Smooth muscle cell (in vitro differentiated cells): Measurements from ENCODE around the gene PTPRS. TPM values are rescaled to one million over a fixed set of nuclear protein-coding genes. Genes with fewer than 3 reads are reported as not detected.

ENCODE experiments used
- DNase-seq: peaks from one replicate; lab custom pipeline; 2025; ENCODE audit not compliant: unreplicated experiment; lab: John Stamatoyannopoulos, UW
- H2AFZ ChIP-seq: fragments of 200-600 bp; sonication (generic); 2 replicates; pipeline ENCODE4 v1.6.0; 2016; ENCODE audit warnings: antibody characterized with exemption, low read depth, mild to moderate bottlenecking
- H3F3A ChIP-seq: fragments of 200-600 bp; sonication (generic); 2 replicates; pipeline ENCODE4 v1.6.0; 2017; ENCODE audit warnings: antibody characterized with exemption, low read depth
- H3K27ac ChIP-seq: fragments of 200-600 bp; sonication (generic); 2 replicates; pipeline ENCODE4 v1.5.1; 2016; ENCODE audit warnings: low read depth, mild to moderate bottlenecking
- H3K27me3 ChIP-seq: fragments of 200-600 bp; sonication (generic); 2 replicates; pipeline ENCODE4 v1.6.1; 2016; ENCODE audit warnings: low read depth, mild to moderate bottlenecking
- H3K36me3 ChIP-seq: fragments of 200-600 bp; sonication (generic); 2 replicates; pipeline ENCODE4 v1.5.1; 2016; ENCODE audit warnings: low read depth
- H3K4me1 ChIP-seq: fragments of 200-600 bp; sonication (generic); 2 replicates; pipeline ENCODE4 v1.5.1; 2016; ENCODE audit warnings: low read depth
- H3K4me2 ChIP-seq: fragments of 200-600 bp; sonication (generic); 2 replicates; pipeline ENCODE4 v1.6.0; 2016; ENCODE audit warnings: mild to moderate bottlenecking
- H3K4me3 ChIP-seq: fragments of 200-600 bp; sonication (generic); 2 replicates; pipeline ENCODE4 v1.5.1; 2016; ENCODE audit warnings: mild to moderate bottlenecking
- H3K79me2 ChIP-seq: fragments of 200-600 bp; sonication (generic); 2 replicates; pipeline ENCODE4 v1.6.0; 2016; ENCODE audit warnings: low read depth, mild to moderate bottlenecking
- H3K9ac ChIP-seq: fragments of 200-600 bp; sonication (generic); 2 replicates; pipeline ENCODE4 v1.6.0; 2016; ENCODE audit warnings: low read depth
- H3K9me3 ChIP-seq: fragments of 200-600 bp; sonication (generic); replicated peaks from 2 replicates; pipeline ENCODE4 v1.5.1; 2016; ENCODE audit warnings: low read depth
- H4K20me1 ChIP-seq: fragments of 200-600 bp; sonication (generic); 2 replicates; pipeline ENCODE4 v1.6.0; 2016; ENCODE audit warnings: low read depth
- WGBS: methylation state at CpG from one replicate; pipeline ENCODE4 v1.1.7; 2016; ENCODE audit warnings: low lambda C conversion rate; 5-methylcytosine and 5-hydroxymethylcytosine counted together
- polyA plus RNA-seq: library from polyadenylated mRNA; unstranded; fragments of >200 nt; fragmentation: Nextera tagmentation; extraction: Ambion mirVana; gene quantifications from 2 replicates; pipeline ENCODE4 v1.2.1, GENCODE V29; 2016
- total RNA-seq: library from RNA; depleted of rRNA; stranded (reverse); fragments of >200 nt; gene quantifications from 2 replicates; pipeline ENCODE4 v1.2.3, GENCODE V29; 2014
- TF ChIP-seq, protein P1 (sequence below): fragments of 200-600 bp; sonication (generic); IDR thresholded peaks from 2 replicates; pipeline ENCODE4 v1.5.1; 2017; ENCODE audit warnings: borderline replicate concordance, mild to moderate bottlenecking, antibody characterized with exemption; ENCODE audit not compliant: insufficient read depth, poor library complexity, severe bottlenecking

The PTPRS gene
- total and polyA plus RNA-seq, 2 experiments from 2014 or later: 30.2 to 71.6 TPM

DNA sequence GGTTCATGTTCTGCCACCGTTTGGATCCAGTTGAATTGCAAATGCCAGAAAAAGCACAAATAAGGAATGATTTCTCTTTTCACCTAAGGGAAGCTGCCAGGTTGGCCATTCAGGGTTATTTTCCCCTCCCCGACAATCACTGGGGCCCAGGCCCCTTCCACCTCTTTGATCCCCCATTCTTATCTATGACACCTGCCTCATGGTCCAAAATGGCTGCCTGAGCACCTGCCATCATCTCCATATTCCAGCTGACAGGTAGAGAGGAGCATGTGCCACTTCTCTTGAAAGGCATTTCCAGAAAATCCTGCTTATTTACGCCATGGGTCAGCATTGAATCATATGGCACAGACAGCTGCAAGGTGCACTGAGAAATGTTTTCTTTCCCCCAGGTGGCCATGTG lies 15.7 kb downstream of the PTPRS start:
- H3K79me2 ChIP-seq: no peaks in the 10 kb centered on the region
- H4K20me1 ChIP-seq: peaks cover 33% of the 10 kb centered on the region
- no peak overlapping the region for H3K4me2 ChIP-seq
- H2AFZ ChIP-seq: no peak overlapping the region
- H3K4me1 ChIP-seq: no peaks in the 10 kb centered on the region
- no peaks in the 10 kb centered on the region for H3K27me3 ChIP-seq
- no peaks in the 10 kb centered on the region for H3K9me3 ChIP-seq
- WGBS: 98% methylated on average over 3 of the region's 3 CpGs
- TF ChIP-seq, protein P1, sequence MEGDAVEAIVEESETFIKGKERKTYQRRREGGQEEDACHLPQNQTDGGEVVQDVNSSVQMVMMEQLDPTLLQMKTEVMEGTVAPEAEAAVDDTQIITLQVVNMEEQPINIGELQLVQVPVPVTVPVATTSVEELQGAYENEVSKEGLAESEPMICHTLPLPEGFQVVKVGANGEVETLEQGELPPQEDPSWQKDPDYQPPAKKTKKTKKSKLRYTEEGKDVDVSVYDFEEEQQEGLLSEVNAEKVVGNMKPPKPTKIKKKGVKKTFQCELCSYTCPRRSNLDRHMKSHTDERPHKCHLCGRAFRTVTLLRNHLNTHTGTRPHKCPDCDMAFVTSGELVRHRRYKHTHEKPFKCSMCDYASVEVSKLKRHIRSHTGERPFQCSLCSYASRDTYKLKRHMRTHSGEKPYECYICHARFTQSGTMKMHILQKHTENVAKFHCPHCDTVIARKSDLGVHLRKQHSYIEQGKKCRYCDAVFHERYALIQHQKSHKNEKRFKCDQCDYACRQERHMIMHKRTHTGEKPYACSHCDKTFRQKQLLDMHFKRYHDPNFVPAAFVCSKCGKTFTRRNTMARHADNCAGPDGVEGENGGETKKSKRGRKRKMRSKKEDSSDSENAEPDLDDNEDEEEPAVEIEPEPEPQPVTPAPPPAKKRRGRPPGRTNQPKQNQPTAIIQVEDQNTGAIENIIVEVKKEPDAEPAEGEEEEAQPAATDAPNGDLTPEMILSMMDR: no peak
- no peak overlapping the region for H3K9ac ChIP-seq
- no peaks in the 10 kb centered on the region for H3K36me3 ChIP-seq
- H3K4me3 ChIP-seq: no peak overlapping the region
- H3F3A ChIP-seq: no peaks in the 10 kb centered on the region
- H3K27ac ChIP-seq: no peak overlapping the region
- no peak for DNase-seq

DNA sequence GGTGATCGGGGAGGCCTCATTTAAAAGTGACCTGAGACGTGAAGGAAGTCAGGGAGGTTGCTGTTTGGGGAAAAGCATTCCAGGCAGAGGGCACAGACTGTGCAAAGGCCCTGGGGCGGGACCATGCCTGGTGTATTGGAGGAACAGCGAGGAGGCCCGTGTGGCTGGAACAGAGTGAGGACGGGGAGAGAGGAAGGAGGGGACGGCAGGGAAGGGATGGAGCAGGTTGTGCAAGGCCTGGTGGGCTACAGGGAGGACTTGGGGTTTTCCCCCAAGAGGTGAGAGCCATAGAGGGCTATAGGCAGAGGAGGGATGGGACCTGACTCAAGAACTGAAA lies 17.2 kb downstream of the PTPRS start:
- Histone ChIP-seq H4K20me1 (peaks cover 32% of the 10 kb centered on the region), H3K79me2 (no peaks in the 10 kb centered on the region), H3F3A (no peaks in the 10 kb centered on the region), H3K27ac (no peak overlapping the region), H3K27me3 (no peaks in the 10 kb centered on the region), H3K4me1 (no peaks in the 10 kb centered on the region), H2AFZ (no peak overlapping the region), H3K36me3 (no peaks in the 10 kb centered on the region), H3K9ac (no peak overlapping the region), H3K4me3 (no peak overlapping the region), H3K9me3 (no peaks in the 10 kb centered on the region), H3K4me2 (no peak overlapping the region)
- no peak for DNase-seq
- WGBS: 93% methylated on average over 7 of the region's 7 CpGs
- TF ChIP-seq, protein P1: no peak

DNA sequence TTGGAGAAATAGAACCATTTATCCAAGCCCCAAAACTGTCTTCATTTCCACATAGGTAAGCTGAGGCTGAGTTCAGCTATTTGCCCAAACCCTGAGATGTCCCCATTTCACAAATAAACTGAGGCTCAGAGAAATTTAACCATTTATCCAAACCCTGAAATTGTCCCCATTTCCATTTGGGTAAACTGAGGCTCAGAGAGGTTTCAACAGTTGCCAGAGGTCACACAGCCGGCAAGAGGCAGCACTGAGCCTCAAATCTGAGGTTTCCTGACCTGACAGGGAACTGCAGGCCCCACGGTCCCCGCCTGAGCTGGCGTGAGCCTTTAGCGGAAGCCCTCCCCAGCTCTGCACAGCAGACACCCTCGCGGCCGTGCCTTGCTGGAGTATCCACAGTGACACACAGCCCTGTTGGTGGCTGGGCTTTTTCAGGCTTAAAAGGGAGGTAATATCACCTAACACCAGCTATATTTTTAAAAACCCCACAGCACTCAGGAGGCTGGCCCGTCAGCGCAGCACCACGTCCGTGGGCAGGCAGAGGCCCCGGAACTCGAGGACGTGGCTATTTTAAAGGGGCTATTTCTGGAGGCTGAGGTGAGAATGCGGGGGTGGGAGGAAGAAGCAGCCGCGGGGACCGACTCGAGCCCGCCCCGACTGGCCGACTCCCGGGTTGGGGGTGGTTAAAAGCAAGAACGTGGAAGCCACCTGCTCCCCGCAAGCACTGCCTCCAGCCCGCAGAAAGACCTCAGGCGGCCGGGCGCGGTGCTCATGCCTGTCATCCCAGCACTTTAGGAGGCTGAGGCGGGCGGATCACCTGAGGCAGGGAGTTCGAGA lies 18.5 kb downstream of the PTPRS start:
- H3K79me2 ChIP-seq: no peaks in the 10 kb centered on the region
- H3K36me3 ChIP-seq: no peaks in the 10 kb centered on the region
- H3K27ac ChIP-seq: no peak overlapping the region
- H3K4me1 ChIP-seq: no peaks in the 10 kb centered on the region
- TF ChIP-seq, protein P1: no peak
- H3K27me3 ChIP-seq: no peaks in the 10 kb centered on the region
- no peak overlapping the region for H3K4me3 ChIP-seq
- H3F3A ChIP-seq: no peaks in the 10 kb centered on the region
- H4K20me1 ChIP-seq: peaks cover 33% of the 10 kb centered on the region
- H3K4me2 ChIP-seq: no peak overlapping the region
- H3K9me3 ChIP-seq: no peaks in the 10 kb centered on the region
- no peak overlapping the region for H2AFZ ChIP-seq
- 72% methylated on average over 33 of the region's 34 CpGs for WGBS
- no peak for DNase-seq
- no peak overlapping the region for H3K9ac ChIP-seq

DNA sequence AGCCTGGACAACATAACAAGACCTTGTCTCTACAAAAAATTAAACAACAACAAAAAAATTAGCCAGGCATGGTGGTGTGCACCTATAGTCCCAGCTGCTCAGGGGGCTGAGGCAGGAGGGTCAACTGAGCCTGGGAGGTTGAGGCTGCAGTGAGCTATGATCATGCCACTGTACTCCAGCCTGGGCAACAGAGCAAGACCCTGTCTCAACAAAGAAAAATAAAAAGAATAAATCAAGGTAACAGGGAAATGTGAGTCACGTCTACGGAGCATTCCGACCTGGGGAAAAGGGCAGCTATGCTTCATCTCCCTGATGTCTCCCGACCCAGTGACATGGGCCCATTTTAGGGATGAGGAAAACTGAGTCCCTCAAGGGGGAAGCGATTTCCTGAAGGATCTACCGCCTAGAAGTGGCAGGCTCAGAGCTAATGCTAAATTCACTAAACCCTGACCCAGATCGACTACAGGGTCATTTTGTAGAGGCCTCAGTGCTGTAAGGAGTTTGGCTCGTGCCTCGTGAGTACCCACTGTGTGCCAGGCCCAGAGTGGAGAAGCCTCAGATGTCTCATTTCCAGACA lies 19.5 kb downstream of the PTPRS start:
- no peak overlapping the region for H3K27ac ChIP-seq
- no peaks in the 10 kb centered on the region for H3F3A ChIP-seq
- TF ChIP-seq, protein P1: no peak
- no peak overlapping the region for H3K9ac ChIP-seq
- no peak overlapping the region for H3K4me3 ChIP-seq
- H2AFZ ChIP-seq: no peak overlapping the region
- no peaks in the 10 kb centered on the region for H3K79me2 ChIP-seq
- no peak for DNase-seq
- H3K4me2 ChIP-seq: no peak overlapping the region
- no peaks in the 10 kb centered on the region for H3K36me3 ChIP-seq
- peaks cover 34% of the 10 kb centered on the region for H4K20me1 ChIP-seq
- 98% methylated on average over 9 of the region's 9 CpGs for WGBS
- H3K9me3 ChIP-seq: no peaks in the 10 kb centered on the region
- no peaks in the 10 kb centered on the region for H3K27me3 ChIP-seq
- H3K4me1 ChIP-seq: no peaks in the 10 kb centered on the region
